ENCODE data around the gene NEK7. TPM values are rescaled to one million over a fixed set of nuclear protein-coding genes. Genes with fewer than 3 reads are reported as not detected.

Gene NEK7
- polyA plus RNA-seq, 1 donor from 2014 or later, result 3.3 TPM

GRCh38 chr1:198185759-198186158, 29.0 kb downstream of the NEK7 start:
- H3K9me3 ChIP-seq (ENCODE audit: low read length), result no peaks in the 10 kb centered on the region
- no peak overlapping the region for H3K4me3 ChIP-seq (ENCODE audit: low read length)
- no peak overlapping the region for H3K4me2 ChIP-seq (ENCODE audit: low read length)
- H2AFZ ChIP-seq (ENCODE audit: low read depth, low read length), result no peak overlapping the region
- H3F3A ChIP-seq (ENCODE audit: insufficient read depth, low read length, poor library complexity, severe bottlenecking), result no peaks in the 10 kb centered on the region
- no peaks in the 10 kb centered on the region for H3K9me2 ChIP-seq (ENCODE audit: insufficient read depth, low read length)
- H3K9ac ChIP-seq (ENCODE audit: low read length), result no peak overlapping the region
- no peak overlapping the region for H3K27ac ChIP-seq (ENCODE audit: low read length)
- H3K27me3 ChIP-seq (ENCODE audit: insufficient read depth, low read depth, low read length), result no peaks in the 10 kb centered on the region
- no peaks in the 10 kb centered on the region for H3K36me3 ChIP-seq (ENCODE audit: insufficient read depth, low read length)
- H4K20me1 ChIP-seq (ENCODE audit: insufficient read depth), result no peaks in the 10 kb centered on the region
- peaks cover 9% of the 10 kb centered on the region for H3K79me2 ChIP-seq (replicated peaks; ENCODE audit: insufficient read depth, low read length)
- no peak for TF ChIP-seq RAD21 (conservative IDR thresholded peaks at IDR 0.05)
- no peak for TF ChIP-seq EZH2 (IDR thresholded peaks at IDR 0.05; ENCODE audit: borderline replicate concordance, insufficient read depth, low read length, poor library complexity, severe bottlenecking)
- TF ChIP-seq SMC3 (conservative IDR thresholded peaks at IDR 0.05; ENCODE audit: poor library complexity), result no peak

GRCh38 chr1:198186916-198187580, 30.2 kb downstream of the NEK7 start:
- Histone ChIP-seq H3F3A (ENCODE audit: insufficient read depth, low read length, poor library complexity, severe bottlenecking) (no peaks in the 10 kb centered on the region), H3K36me3 (ENCODE audit: insufficient read depth, low read length) (no peaks in the 10 kb centered on the region), H3K4me2 (ENCODE audit: low read length) (no peak overlapping the region), H3K9me2 (ENCODE audit: insufficient read depth, low read length) (no peaks in the 10 kb centered on the region), H3K9ac (ENCODE audit: low read length) (no peak overlapping the region), H3K79me2 (replicated peaks; ENCODE audit: insufficient read depth, low read length) (peaks cover 10% of the 10 kb centered on the region), H3K4me3 (ENCODE audit: low read length) (no peak overlapping the region), H3K27ac (ENCODE audit: low read length) (no peak overlapping the region), H3K9me3 (ENCODE audit: low read length) (no peaks in the 10 kb centered on the region), H4K20me1 (ENCODE audit: insufficient read depth) (no peaks in the 10 kb centered on the region), H2AFZ (ENCODE audit: low read depth, low read length) (no peak overlapping the region), H3K27me3 (ENCODE audit: insufficient read depth, low read depth, low read length) (no peaks in the 10 kb centered on the region)
- TF ChIP-seq MXI1 (conservative IDR thresholded peaks at IDR 0.05; ENCODE audit: poor library complexity, severe bottlenecking) (no peak), TAF1 (IDR thresholded peaks at IDR 0.05; ENCODE audit: low read depth) (no peak), SMC3 (conservative IDR thresholded peaks at IDR 0.05; ENCODE audit: poor library complexity) (no peak), POLR2AphosphoS5 (IDR thresholded peaks at IDR 0.05) (no peak), RAD21 (conservative IDR thresholded peaks at IDR 0.05) (no peak), REST (IDR thresholded peaks at IDR 0.05; ENCODE audit: borderline replicate concordance) (no peak), CTCF (IDR thresholded peaks at IDR 0.05; ENCODE audit: poor library complexity, severe bottlenecking) (no peak), EZH2 (IDR thresholded peaks at IDR 0.05; ENCODE audit: borderline replicate concordance, insufficient read depth, low read length, poor library complexity, severe bottlenecking) (no peak), EP300 (conservative IDR thresholded peaks at IDR 0.05; ENCODE audit: poor library complexity, severe bottlenecking) (no peak)

All from neural cell (in vitro differentiated cells).